Esophagus muscularis mucosa (tissue), 4 donors: Measurements from ENCODE around the gene WBP2. TPM values are rescaled to one million over a fixed set of nuclear protein-coding genes. Genes with fewer than 3 reads are reported as not detected.

Experiments
- DNase-seq: peaks from one replicate; pipeline ENCODE4 v3.0.0-alpha.2; 2017; ENCODE audit errors: extremely low spot score
- H3K27ac ChIP-seq, 4 donors: fragments of 200-600 bp; sonication (generic); replicated peaks in 1 of 4; 1 replicate in 3 of 4; 2 replicates in 1 of 4; pipeline ENCODE4 v1.5.1; 2016 to 2019; ENCODE audit warnings: mild to moderate bottlenecking in 1 of 4
- H3K27me3 ChIP-seq, 4 donors: fragments of 200-600 bp; sonication (generic); one replicate each; pipeline versions ENCODE4 v1.5.1 to v1.6.0; 2016 to 2019
- H3K36me3 ChIP-seq, 4 donors: fragments of 200-600 bp; sonication (generic); one replicate each; pipeline ENCODE4 v1.5.1; 2016 to 2019
- H3K4me1 ChIP-seq, 4 donors: fragments of 200-600 bp; sonication (generic); one replicate each; pipeline ENCODE4 v1.5.1; 2016 to 2019
- H3K4me3 ChIP-seq, 4 donors: fragments of 200-600 bp; sonication (generic); 1 replicate in 2 of 4; 2 replicates in 2 of 4; pipeline ENCODE4 v1.5.1; 2016 to 2019; ENCODE audit warnings: mild to moderate bottlenecking in 4 of 4, moderate library complexity in 1 of 4
- H3K9me3 ChIP-seq, 4 donors: fragments of 200-600 bp; sonication (generic); 1 replicate in 3 of 4; 2 replicates in 1 of 4; pipeline ENCODE4 v1.5.1; 2016 to 2019
- EP300 ChIP-seq: sonication (generic); formaldehyde crosslinking; IDR thresholded peaks from one replicate; pipeline ENCODE4 v1.6.1; 2017; ENCODE audit warnings: antibody characterized with exemption
- POLR2A ChIP-seq: fragments of 450-650 bp; IDR thresholded peaks from one replicate; pipeline ENCODE4 v1.6.1; 2017; ENCODE audit warnings: antibody characterized with exemption, moderate library complexity, mild to moderate bottlenecking, low read depth
- POLR2AphosphoS5 ChIP-seq, 2 donors: sonication (generic); formaldehyde crosslinking; IDR thresholded peaks; one replicate each; pipeline ENCODE4 v1.6.1; 2017; ENCODE audit warnings: antibody characterized with exemption in 2 of 2
- WGBS: methylation state at CpG from one replicate; pipeline ENCODE4 v1.1.5; 2018; 5-methylcytosine and 5-hydroxymethylcytosine counted together
- intact Hi-C: fragments of 100-400 bp; cut with DNase I; formaldehyde crosslinking; loops from one replicate; pipeline ENCODE4 v1.15.1; 2023
- total RNA-seq, 4 donors: library from RNA; depleted of rRNA; stranded (reverse); fragments of >200 nt; gene quantifications; one replicate each; pipeline versions ENCODE4 v1.1.0 to v1.2.1, GENCODE V29; 2016
- TF ChIP-seq, protein P1 (sequence below), 3 experiments: fragments of 200-600 bp in 2 of 3; fragments of 450-650 bp in 1 of 3; sonication (generic) in 2 of 3; IDR thresholded peaks; one replicate each; pipeline ENCODE4 v1.5.1; 2017 to 2019; ENCODE audit warnings: antibody characterized with exemption in 3 of 3, mild to moderate bottlenecking in 2 of 3, moderate library complexity in 1 of 3

The WBP2 gene
- total RNA-seq, 4 donors from 2014 or later: 48.2 to 95.8 (median 85.2) TPM

DNA sequence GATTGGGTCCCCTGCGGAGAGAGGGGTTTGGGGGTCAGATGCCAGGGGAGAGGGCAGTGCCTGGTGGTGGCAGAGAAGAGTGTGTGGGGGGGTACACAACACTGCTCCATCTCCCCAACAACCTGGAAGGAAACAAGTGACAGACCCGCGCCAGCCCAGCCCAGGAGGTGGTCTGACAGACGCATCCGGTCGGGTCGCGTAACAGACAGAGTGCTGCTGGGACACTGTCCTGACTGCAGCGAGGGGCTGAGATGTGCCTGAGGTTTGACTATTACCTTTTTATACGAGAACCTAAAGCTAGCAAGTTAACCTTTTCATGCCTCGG lies 27.1 kb downstream of the WBP2 start:
- intact Hi-C loops: loop anchor here (10.0 kb wide), 1 partner anchor 63 kb away; the partner anchor contains the start of gene GALK1
- no peaks in the 10 kb centered on the region for H3K9me3 ChIP-seq

DNA sequence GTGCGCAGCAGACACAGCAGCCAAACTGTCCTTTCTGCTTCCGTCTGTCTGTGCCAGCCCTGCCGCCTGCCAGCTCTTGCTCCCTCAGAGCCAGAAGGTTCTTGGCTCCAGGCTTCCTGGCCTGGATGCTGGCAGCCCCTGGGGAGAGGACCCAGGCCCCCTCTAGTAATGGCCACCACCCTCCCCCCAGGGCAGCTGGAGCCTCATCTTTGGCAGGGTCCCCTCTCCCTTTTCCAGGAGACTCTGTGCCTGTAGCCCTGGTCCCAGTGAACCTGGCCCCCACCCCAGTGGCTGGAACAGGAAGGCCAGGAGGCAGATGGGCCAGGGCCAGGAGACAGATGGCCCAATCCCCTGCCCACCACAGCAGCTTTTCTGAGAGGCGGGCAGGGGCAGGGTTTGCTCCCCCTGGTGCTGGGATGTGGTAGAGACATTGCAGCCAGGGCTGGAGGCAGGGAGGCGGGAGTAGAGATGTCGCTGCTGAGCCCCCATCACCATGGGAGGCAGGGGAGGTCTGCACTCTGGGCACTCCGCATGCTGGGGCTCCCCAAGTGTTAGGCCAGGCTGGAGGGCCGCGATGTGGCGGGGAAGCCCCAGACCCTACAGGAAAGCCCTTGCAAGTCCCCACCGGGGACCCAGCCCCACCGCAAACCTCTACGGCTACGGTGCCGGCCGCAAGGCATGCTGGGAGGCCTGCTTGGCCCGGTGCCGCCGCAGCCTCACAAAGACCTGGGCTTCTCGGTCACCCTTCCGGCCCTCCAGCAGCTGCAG lies 27.6 kb downstream of the WBP2 start:
- DNase-seq: no peak
- intact Hi-C loops: loop anchor here (10.0 kb wide), 1 partner anchor 63 kb away; the partner anchor contains the start of gene GALK1
- Histone ChIP-seq H3K27ac (peak overlapping the region; percentile 73 to 84 (median 78)), H3K27me3 (no peaks in the 10 kb centered on the region), H3K36me3 (peaks cover 0 to 70% (median 48%) of the 10 kb centered on the region in 4 donors), H3K4me3 (peak overlapping the region; percentile 48 to 53 (median 49)), H3K4me1 (peaks cover 28 to 40% (median 32%) of the 10 kb centered on the region in 4 donors), H3K9me3 (no peaks in the 10 kb centered on the region)
- 25% methylated on average over 7 of the region's 21 CpGs for WGBS
- TF ChIP-seq POLR2AphosphoS5 (IDR thresholded peaks at IDR 0.05) (peak; percentile 66), EP300 (no peak), POLR2A (no peak)
- TF ChIP-seq, protein P1, sequence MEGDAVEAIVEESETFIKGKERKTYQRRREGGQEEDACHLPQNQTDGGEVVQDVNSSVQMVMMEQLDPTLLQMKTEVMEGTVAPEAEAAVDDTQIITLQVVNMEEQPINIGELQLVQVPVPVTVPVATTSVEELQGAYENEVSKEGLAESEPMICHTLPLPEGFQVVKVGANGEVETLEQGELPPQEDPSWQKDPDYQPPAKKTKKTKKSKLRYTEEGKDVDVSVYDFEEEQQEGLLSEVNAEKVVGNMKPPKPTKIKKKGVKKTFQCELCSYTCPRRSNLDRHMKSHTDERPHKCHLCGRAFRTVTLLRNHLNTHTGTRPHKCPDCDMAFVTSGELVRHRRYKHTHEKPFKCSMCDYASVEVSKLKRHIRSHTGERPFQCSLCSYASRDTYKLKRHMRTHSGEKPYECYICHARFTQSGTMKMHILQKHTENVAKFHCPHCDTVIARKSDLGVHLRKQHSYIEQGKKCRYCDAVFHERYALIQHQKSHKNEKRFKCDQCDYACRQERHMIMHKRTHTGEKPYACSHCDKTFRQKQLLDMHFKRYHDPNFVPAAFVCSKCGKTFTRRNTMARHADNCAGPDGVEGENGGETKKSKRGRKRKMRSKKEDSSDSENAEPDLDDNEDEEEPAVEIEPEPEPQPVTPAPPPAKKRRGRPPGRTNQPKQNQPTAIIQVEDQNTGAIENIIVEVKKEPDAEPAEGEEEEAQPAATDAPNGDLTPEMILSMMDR (IDR thresholded peaks at IDR 0.05): peak; percentile 69 to 78 (median 71)

More for the DNA sequence above, 27.1 kb downstream of the WBP2 start:
- WGBS: 12% methylated on average over 3 of the region's 11 CpGs
- Histone ChIP-seq H3K36me3 (peaks cover 0 to 65% (median 42%) of the 10 kb centered on the region in 4 donors), H3K4me1 (peaks cover 31 to 41% (median 36%) of the 10 kb centered on the region in 4 donors), H3K27ac (peak overlapping the region; percentile 73 to 84 (median 78)), H3K27me3 (no peaks in the 10 kb centered on the region), H3K4me3 (peak overlapping the region; percentile 48 to 53 (median 49))
- TF ChIP-seq, protein P1 (IDR thresholded peaks at IDR 0.05): no peak
- TF ChIP-seq POLR2A (no peak), POLR2AphosphoS5 (IDR thresholded peaks at IDR 0.05) (no peak), EP300 (no peak)
- no peak for DNase-seq

DNA sequence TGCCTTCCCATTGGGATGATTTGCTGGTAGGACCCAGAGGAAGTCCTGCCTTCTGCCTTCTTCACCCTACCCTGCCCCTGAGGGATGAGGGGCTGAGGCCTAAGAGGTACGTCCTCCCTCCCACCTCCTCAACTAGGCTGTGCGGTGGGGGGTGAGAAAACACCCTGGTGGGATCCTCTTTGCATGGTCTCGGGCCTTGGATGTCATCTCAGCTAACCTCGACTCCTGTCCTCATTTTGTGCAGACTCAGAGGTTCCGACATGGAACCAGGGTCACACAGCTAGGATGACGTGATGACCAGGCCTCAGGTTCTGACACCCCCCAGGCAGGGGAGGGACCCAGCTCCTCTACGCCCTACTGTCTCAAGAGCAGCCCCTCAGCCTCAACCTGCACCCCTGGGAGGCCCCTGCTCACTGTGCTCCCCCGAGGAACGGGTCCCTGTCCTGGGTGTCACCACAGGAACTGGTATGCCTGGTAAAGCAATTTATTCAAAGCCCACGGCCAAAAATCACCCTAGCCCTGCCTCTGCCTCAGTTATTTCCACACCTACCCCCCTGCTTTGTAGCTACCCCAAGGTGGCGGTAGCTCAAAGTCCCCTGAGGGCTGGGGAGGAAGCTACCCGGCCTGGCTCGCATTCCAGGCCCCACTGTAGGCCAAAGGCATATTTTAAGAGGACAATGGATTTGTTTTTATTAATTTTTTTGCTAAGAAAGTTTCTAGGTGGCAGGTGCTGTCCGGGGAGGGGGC lies 28.4 kb downstream of the WBP2 start:
- H3K4me3 ChIP-seq: no peak overlapping the region
- H3K9me3 ChIP-seq: no peaks in the 10 kb centered on the region
- H3K27ac ChIP-seq: peak overlapping the region; percentile 73 to 84 (median 78)
- TF ChIP-seq POLR2A (no peak), POLR2AphosphoS5 (IDR thresholded peaks at IDR 0.05) (no peak), EP300 (no peak)
- TF ChIP-seq, protein P1 (IDR thresholded peaks at IDR 0.05): no peak
- intact Hi-C loops: loop anchor here (10.0 kb wide), 1 partner anchor 62 kb away; the partner anchor contains the start of gene GALK1
- no peak for DNase-seq
- H3K27me3 ChIP-seq: no peaks in the 10 kb centered on the region
- 59% methylated on average over 11 of the region's 14 CpGs for WGBS
- H3K4me1 ChIP-seq: peaks cover 26 to 45% (median 34%) of the 10 kb centered on the region in 4 donors
- H3K36me3 ChIP-seq: peaks cover 0 to 78% (median 55%) of the 10 kb centered on the region in 4 donors

DNA sequence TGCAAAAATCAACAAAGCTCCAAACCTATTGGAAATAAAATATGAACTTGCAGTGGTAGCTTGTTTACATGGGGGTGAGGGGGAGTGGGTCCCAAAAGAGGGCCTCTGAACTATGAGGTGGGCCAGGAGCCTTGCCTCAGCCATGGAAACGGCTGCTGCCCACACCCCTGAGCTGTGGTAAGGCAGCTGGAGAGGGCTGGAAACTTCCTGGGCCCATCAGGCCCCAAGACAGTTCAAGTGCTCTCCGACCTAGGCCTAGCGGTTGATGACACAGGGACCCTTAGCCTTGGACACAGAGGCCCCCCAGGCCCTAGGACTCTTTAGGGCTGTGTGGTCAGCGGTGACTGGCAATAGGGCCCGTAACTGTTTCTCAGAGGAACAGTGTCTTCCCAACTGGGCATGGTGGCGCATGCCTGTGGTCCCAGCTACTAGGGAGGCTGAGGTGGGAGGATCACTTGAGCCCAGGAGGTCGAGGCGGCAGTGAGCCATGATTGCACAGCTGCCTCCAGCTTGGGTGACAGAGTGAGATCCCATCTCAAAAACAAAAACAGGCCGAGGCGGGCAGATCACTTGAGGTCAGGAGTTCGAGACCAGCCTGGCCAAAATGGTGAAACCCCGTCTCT lies 29.3 kb downstream of the WBP2 start:
- H3K27ac ChIP-seq: peak overlapping the region in 3 of 4 donors; percentile 44 to 84 (median 51)
- DNase-seq: no peak
- H3K36me3 ChIP-seq: peaks cover 5 to 79% (median 64%) of the 10 kb centered on the region in 4 donors
- peaks cover 26 to 45% (median 34%) of the 10 kb centered on the region in 4 donors for H3K4me1 ChIP-seq
- no peaks in the 10 kb centered on the region for H3K9me3 ChIP-seq
- no peaks in the 10 kb centered on the region for H3K27me3 ChIP-seq
- intact Hi-C loops: loop anchor here (10.0 kb wide), 1 partner anchor 61 kb away; the partner anchor contains the start of gene GALK1
- 83% methylated on average over 12 of the region's 12 CpGs for WGBS
- no peak for TF ChIP-seq EP300
- no peak overlapping the region for H3K4me3 ChIP-seq
